A549 (cell line): ENCODE results near the gene DTWD2.

Experiments used
- CEBPB ChIP-seq, 2 experiments: fragments of >200 bp in 1 of 2; sonication (Bioruptor Twin) in 1 of 2; formaldehyde crosslinking in 1 of 2; IDR thresholded peaks; 2 replicates each; pipeline ENCODE4 v1.6.1; 2012 to 2016
- EP300 ChIP-seq, 2 experiments: fragments of >200 bp; sonication (Bioruptor Twin); formaldehyde crosslinking; IDR thresholded peaks; 2 replicates in 1 of 2; 3 replicates in 1 of 2; pipeline ENCODE4 v1.6.1; 2016 to 2017
- JUN ChIP-seq, 2 experiments: fragments of >200 bp; sonication (Bioruptor Twin); formaldehyde crosslinking; IDR thresholded peaks; 2 replicates in 1 of 2; 3 replicates in 1 of 2; pipeline ENCODE4 v1.6.1; 2016 to 2017
- RFX5 ChIP-seq: fragments of 450-650 bp; IDR thresholded peaks from 2 replicates; pipeline ENCODE4 v1.7.1; 2014; ENCODE audit warnings: antibody characterized with exemption, mild to moderate bottlenecking, moderate library complexity
- SREBF2 ChIP-seq: fragments of 450-650 bp; IDR thresholded peaks from 2 replicates; pipeline ENCODE4 v1.6.1; 2014; ENCODE audit warnings: mild to moderate bottlenecking, moderate library complexity
- TF ChIP-seq, protein P1 (sequence below): fragments of >200 bp; sonication (Bioruptor Twin); formaldehyde crosslinking; IDR thresholded peaks from 3 replicates; pipeline ENCODE4 v1.5.1; 2016
- TF ChIP-seq, protein P2 (sequence below): IDR thresholded peaks from 2 replicates; pipeline ENCODE4 v1.6.1; 2012
- TF ChIP-seq, protein P3 (sequence below): fragments of 200-600 bp; sonication (generic); IDR thresholded peaks from 2 replicates; pipeline ENCODE4 v1.6.1; 2016; ENCODE audit warnings: antibody characterized with exemption, mild to moderate bottlenecking, moderate library complexity

DNA sequence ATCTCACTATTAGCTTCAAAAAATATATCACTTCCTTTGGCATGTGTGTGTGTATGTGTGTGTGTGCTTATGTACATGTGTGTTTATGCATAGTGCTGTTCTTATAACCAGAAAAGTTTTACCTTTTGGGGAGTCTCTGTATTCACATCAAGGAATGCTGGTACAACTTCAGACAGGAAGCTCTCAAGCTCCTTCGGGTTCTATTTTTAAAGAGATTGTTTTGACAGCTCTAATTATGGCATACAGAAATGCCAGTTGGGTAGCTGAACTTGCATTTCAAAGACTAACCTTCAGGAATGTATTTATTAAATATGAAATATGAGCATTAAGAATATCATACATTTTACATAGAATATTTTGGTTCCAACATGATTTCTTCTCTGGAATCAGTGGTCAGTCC lies 163.1 kb downstream of the DTWD2 start:
- TF ChIP-seq, protein P1, sequence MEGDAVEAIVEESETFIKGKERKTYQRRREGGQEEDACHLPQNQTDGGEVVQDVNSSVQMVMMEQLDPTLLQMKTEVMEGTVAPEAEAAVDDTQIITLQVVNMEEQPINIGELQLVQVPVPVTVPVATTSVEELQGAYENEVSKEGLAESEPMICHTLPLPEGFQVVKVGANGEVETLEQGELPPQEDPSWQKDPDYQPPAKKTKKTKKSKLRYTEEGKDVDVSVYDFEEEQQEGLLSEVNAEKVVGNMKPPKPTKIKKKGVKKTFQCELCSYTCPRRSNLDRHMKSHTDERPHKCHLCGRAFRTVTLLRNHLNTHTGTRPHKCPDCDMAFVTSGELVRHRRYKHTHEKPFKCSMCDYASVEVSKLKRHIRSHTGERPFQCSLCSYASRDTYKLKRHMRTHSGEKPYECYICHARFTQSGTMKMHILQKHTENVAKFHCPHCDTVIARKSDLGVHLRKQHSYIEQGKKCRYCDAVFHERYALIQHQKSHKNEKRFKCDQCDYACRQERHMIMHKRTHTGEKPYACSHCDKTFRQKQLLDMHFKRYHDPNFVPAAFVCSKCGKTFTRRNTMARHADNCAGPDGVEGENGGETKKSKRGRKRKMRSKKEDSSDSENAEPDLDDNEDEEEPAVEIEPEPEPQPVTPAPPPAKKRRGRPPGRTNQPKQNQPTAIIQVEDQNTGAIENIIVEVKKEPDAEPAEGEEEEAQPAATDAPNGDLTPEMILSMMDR: no peak
- no peak for TF ChIP-seq JUN (IDR thresholded peaks at IDR 0.05)
- no peak for TF ChIP-seq EP300 (IDR thresholded peaks at IDR 0.05)
- no peak for TF ChIP-seq SREBF2
- TF ChIP-seq, protein P2, sequence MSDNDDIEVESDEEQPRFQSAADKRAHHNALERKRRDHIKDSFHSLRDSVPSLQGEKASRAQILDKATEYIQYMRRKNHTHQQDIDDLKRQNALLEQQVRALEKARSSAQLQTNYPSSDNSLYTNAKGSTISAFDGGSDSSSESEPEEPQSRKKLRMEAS: no peak
- no peak for TF ChIP-seq CEBPB (IDR thresholded peaks at IDR 0.05)
- TF ChIP-seq, protein P3, sequence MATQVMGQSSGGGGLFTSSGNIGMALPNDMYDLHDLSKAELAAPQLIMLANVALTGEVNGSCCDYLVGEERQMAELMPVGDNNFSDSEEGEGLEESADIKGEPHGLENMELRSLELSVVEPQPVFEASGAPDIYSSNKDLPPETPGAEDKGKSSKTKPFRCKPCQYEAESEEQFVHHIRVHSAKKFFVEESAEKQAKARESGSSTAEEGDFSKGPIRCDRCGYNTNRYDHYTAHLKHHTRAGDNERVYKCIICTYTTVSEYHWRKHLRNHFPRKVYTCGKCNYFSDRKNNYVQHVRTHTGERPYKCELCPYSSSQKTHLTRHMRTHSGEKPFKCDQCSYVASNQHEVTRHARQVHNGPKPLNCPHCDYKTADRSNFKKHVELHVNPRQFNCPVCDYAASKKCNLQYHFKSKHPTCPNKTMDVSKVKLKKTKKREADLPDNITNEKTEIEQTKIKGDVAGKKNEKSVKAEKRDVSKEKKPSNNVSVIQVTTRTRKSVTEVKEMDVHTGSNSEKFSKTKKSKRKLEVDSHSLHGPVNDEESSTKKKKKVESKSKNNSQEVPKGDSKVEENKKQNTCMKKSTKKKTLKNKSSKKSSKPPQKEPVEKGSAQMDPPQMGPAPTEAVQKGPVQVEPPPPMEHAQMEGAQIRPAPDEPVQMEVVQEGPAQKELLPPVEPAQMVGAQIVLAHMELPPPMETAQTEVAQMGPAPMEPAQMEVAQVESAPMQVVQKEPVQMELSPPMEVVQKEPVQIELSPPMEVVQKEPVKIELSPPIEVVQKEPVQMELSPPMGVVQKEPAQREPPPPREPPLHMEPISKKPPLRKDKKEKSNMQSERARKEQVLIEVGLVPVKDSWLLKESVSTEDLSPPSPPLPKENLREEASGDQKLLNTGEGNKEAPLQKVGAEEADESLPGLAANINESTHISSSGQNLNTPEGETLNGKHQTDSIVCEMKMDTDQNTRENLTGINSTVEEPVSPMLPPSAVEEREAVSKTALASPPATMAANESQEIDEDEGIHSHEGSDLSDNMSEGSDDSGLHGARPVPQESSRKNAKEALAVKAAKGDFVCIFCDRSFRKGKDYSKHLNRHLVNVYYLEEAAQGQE: no peak
- TF ChIP-seq RFX5: no peak
